Fibroblast of mammary gland (primary cell): ENCODE measurements around the gene CORO2B.
"Not testable (repeated sequence)": the region's sequence is repeated elsewhere in the genome, so short reads cannot be mapped to it uniquely, and the experiment has no call there.

Experiments used
- DNase-seq: peaks from one replicate; pipeline ENCODE4 v3.0.0-alpha.2; 2010; ENCODE audit warnings: low read depth
- H3K4me3 ChIP-seq: 2 replicates; pipeline ENCODE4 v1.5.1; 2011; ENCODE audit warnings: low read depth, mild to moderate bottlenecking, low read length, moderate library complexity; ENCODE audit not compliant: control insufficient read depth
- TF ChIP-seq, protein P1 (sequence below): conservative IDR thresholded peaks from 2 replicates; pipeline ENCODE4 v1.5.1; 2011; ENCODE audit warnings: low read depth, low read length, inconsistent platforms; ENCODE audit not compliant: control insufficient read depth, insufficient read depth

The CORO2B gene

DNA sequence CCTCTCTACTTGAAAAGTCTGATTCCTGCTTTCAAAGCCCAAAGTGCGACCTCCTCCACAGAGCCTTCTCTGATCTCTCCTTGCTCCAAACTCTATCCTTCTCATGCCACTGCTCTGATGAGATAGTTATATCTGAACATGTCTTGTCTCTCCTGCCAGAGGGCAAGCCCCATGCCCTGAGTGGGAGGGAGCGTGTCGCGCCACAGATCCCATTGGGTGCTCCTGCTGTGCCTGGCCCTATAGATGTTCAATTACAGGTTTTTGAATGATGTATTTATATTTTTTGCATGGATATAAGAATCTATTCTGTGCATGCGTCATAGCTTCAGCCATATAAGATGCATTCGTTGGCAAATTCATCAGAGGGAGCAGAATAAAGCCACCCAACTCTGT, 20.4 kb downstream of the CORO2B start:
- H3K4me3 ChIP-seq = no peak overlapping the region
- DNase-seq = no peak
- TF ChIP-seq, protein P1, sequence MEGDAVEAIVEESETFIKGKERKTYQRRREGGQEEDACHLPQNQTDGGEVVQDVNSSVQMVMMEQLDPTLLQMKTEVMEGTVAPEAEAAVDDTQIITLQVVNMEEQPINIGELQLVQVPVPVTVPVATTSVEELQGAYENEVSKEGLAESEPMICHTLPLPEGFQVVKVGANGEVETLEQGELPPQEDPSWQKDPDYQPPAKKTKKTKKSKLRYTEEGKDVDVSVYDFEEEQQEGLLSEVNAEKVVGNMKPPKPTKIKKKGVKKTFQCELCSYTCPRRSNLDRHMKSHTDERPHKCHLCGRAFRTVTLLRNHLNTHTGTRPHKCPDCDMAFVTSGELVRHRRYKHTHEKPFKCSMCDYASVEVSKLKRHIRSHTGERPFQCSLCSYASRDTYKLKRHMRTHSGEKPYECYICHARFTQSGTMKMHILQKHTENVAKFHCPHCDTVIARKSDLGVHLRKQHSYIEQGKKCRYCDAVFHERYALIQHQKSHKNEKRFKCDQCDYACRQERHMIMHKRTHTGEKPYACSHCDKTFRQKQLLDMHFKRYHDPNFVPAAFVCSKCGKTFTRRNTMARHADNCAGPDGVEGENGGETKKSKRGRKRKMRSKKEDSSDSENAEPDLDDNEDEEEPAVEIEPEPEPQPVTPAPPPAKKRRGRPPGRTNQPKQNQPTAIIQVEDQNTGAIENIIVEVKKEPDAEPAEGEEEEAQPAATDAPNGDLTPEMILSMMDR = no peak

DNA sequence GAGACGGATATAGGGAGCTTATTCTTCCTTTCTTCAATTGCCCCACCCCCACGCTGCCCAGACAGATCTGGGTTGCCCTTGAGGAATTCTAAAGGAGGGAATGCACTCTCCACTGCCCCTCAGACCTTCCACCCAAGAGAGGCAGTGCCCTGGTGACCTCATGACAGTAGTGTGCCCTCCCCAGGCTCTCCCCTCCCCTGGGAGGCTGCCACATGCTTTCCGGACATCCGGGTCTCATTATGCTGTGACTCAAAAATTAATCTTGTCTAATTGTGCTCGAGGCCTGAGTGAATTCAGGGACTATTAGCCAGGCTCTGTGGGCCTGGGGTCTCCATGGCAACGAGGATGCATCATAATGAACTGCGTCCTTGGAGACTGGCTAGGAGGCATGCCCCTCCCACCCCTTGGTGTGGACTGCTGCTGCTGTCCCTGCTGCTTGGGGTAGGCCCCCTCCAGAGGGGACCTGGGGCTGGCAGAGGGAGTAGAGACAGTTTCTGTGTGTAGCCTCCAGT, 20.8 kb downstream of the CORO2B start:
- TF ChIP-seq, protein P1 = no peak
- H3K4me3 ChIP-seq = no peak overlapping the region
- peak; percentile 85 for DNase-seq

DNA sequence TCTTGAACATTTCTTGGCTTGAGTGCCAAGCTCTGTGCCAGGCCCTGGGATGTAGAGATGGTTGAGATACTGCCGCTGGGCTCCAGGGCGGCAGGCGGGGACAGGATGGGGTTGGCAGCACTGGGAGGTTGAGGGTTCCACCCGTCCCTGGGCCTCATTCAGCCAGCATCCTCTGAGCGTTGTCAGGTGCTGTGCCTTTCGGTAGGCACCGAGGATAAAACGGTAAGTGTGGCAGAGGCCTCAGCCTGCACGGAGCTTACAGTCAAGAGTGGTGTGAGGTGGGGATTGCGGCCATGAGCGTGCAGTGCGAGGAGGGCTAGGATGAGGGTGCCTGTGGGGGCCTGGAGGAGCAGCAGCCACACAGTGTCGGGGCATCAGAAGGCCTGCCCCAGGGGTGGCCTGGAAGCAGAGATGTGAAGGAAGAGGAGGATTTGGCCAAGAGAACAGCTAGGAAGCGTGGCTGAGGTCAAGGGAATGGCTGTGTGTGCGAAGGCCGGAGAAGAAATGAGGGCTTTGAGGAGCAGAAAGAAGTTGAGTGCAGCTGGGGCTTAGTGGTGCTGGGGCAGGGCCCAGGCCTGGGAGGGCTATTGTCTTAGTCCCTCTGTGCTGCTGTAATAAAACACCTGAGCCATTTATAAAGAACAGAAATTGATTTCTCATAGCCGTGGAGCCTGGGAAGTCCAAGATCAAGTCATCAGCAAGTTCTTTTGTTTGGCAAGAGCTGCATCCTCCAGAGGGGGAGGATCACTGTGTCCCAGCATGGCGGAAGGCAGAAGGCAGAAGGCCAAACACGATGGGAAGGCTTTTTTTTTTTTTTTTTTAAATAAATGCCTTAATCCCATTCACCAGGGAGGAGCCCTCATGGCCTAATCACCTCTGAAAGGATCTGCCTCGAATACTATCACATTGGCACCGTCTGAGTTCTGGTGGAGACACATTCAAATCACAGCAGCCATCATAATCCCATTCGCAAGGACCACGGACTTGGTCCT, 22.7 kb downstream of the CORO2B start:
- peak; percentile 75 for DNase-seq
- TF ChIP-seq, protein P1 = no peak

DNA sequence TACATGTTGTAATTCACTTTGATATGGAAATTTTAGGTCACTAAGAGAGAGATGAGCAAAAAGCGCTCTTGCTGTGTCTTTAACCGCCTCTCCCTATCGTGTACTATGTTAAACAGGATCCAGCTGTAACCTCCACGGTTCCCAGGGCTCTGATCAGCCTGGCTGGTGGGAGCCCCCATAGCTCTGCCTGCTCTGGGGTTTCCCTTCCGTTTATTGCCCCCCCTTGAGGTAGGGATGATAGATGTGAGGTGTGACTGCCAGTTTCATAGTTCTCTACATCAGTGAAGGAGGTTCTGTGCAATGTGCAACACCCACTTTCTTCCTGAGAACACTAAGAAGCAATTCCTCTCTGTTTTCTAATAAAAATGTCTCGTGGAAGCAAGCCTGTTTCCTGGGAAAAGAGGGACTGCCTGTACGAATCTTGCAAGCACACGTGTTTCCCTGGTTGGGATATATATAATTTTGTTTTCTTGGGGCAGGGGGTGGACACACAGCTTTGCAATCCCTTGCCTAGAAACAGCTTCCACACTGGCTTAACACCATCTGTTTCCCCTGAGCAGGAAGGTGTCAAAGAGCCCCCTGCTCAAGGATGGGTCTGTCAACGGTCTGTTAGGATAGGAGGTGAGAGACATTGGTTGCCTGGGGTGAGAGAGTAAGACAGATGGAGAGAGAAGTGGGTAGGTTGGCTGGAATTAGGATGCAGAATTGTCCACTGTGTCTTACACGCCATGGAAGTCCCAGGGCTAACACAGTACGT, 23.8 kb downstream of the CORO2B start:
- no peak for DNase-seq
- TF ChIP-seq, protein P1 = no peak
- no peak overlapping the region for H3K4me3 ChIP-seq

More for the DNA sequence above, 22.7 kb downstream of the CORO2B start:
- no peak overlapping the region for H3K4me3 ChIP-seq

DNA sequence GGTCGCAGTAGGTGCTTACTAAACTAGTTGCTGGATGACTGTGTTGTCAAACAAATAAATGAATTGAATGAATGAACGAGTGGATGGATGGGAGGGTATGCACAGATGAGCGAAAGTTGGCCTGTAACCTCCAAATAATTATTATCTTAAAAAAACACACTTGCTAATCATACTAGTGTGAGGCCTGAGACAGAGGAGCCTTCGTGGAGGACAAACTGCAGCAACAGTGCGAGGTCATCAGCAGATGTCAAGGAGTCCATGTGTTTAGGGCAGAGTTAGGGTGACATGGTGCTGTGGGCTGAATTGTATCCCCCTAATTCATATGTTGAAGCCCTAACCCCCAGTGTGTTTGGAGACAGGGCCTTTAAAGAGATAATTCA, 24.4 kb downstream of the CORO2B start:
- H3K4me3 ChIP-seq = no peak overlapping the region
- no peak for DNase-seq
- TF ChIP-seq, protein P1 = no peak

DNA sequence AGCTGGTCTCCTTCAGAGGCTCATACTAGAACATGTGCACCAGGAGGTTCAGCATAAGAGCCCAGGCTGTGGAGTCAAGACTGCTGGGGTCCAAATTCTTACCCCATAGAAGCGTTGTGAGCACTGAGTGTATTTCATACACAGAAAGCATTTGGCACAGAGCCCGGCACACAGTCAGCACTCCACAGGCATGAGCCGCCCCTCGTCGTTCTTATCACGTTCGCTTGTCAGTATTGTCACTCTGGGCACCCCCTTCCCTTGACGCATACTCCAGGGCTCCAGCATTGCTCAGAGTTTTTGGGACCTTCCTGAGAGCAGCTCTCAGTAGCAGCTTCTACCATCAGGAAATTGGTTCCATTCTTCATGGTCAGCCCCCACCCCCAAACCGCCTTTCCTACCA, 25.2 kb downstream of the CORO2B start:
- TF ChIP-seq, protein P1 = no peak
- DNase-seq = no peak
- no peak overlapping the region for H3K4me3 ChIP-seq

DNA sequence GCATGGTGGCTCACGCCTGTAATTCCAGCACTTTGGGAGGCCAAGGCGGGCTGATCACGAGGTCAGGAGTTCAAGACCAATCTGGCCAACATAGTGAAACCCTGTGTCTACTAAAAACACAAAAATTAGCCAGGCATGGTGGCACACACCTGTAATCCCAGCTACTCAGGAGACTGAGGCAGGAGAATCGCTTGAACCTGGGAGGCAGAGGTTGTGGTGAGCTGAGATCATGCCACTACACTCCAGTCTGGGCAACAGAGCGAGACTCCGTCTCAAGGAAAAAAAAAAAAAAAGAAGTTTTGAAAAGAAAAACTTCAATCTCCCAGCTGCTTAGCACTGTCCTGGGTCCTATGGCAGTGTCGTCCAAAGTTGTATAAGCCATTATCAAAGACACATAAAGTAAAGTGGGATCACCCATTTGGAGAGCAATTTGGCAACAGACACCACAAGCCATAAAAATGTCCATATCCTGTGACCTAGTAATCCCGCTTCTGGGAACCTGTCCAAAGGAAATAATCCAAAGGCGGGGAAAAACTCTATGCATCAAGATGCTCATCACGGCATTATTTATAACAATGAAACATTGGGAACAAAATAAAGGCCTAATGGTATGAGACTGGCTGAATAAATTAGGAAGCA, 26.2 kb downstream of the CORO2B start:
- peak; percentile 94 for DNase-seq
- H3K4me3 ChIP-seq = not testable (repeated sequence)
